ENCODE results near the gene DGKI.
A peak's percentile ranks its signal among the peaks of the same experiment; 100 is the strongest.
"Not testable (repeated sequence)": the region's sequence is repeated elsewhere in the genome, so short reads cannot be mapped to it uniquely, and the experiment has no call there.

The DGKI gene

GRCh38 chr7:137835486-137836112, 11.2 kb downstream of the DGKI start:
- no peak for DNase-seq (ENCODE audit: low spot score)

GRCh38 chr7:137834552-137834951, 12.2 kb downstream of the DGKI start:
- DNase-seq (ENCODE audit: low spot score): no peak

- not testable (repeated sequence) for DNase-seq (ENCODE audit: low spot score)
Measured at GRCh38 chr7:137832990-137833389, 13.8 kb downstream of the DGKI start.

- DNase-seq (ENCODE audit: low spot score): no peak
Measured at GRCh38 chr7:137832382-137832781, 14.4 kb downstream of the DGKI start.

GRCh38 chr7:137831555-137831954, 15.2 kb downstream of the DGKI start:
- DNase-seq (ENCODE audit: low spot score): not testable (repeated sequence)

GRCh38 chr7:137829337-137829992, 17.3 kb downstream of the DGKI start:
- DNase-seq (ENCODE audit: low spot score): no peak

GRCh38 chr7:137828456-137828855, 18.3 kb downstream of the DGKI start:
- DNase-seq (ENCODE audit: low spot score): no peak

GRCh38 chr7:137825489-137825888, 21.3 kb downstream of the DGKI start:
- no peak for DNase-seq (ENCODE audit: low spot score)

GRCh38 chr7:137820677-137821420, 25.9 kb downstream of the DGKI start:
- DNase-seq (ENCODE audit: low spot score): peak; percentile 50

- no peak for DNase-seq (ENCODE audit: low spot score)
Measured at GRCh38 chr7:137820156-137820555, 26.6 kb downstream of the DGKI start.

GRCh38 chr7:137818036-137818435, 28.7 kb downstream of the DGKI start:
- no peak for DNase-seq (ENCODE audit: low spot score)

- no peak for DNase-seq (ENCODE audit: low spot score)
Measured at GRCh38 chr7:137816696-137817320, 30.0 kb downstream of the DGKI start.

GRCh38 chr7:137813541-137813940, 33.2 kb downstream of the DGKI start:
- no peak for DNase-seq (ENCODE audit: low spot score)

GRCh38 chr7:137810248-137810647, 36.5 kb downstream of the DGKI start:
- no peak for DNase-seq (ENCODE audit: low spot score)

GRCh38 chr7:137804836-137805235, 41.9 kb downstream of the DGKI start:
- no peak for DNase-seq (ENCODE audit: low spot score)

- DNase-seq (ENCODE audit: low spot score): no peak
Measured at GRCh38 chr7:137801491-137801890, 45.3 kb downstream of the DGKI start.

GRCh38 chr7:137801003-137801402, 45.8 kb downstream of the DGKI start:
- no peak for DNase-seq (ENCODE audit: low spot score)

- no peak for DNase-seq (ENCODE audit: low spot score)
Measured at GRCh38 chr7:137798073-137798763, 48.6 kb downstream of the DGKI start.

GRCh38 chr7:137795211-137795610, 51.6 kb downstream of the DGKI start:
- no peak for DNase-seq (ENCODE audit: low spot score)

- no peak for DNase-seq (ENCODE audit: low spot score)
Measured at GRCh38 chr7:137791930-137792329, 54.8 kb downstream of the DGKI start.

- no peak for DNase-seq (ENCODE audit: low spot score)
Measured at GRCh38 chr7:137790828-137791227, 55.9 kb downstream of the DGKI start.

GRCh38 chr7:137789215-137789882, 57.4 kb downstream of the DGKI start:
- DNase-seq (ENCODE audit: low spot score): no peak

All from iPS-NIHi11 (cell line).